Mesenchymal stem cell (in vitro differentiated cells and primary cell): ENCODE measurements around the gene PPP1R12A.
"Not testable (repeated sequence)": the region's sequence is repeated elsewhere in the genome, so short reads cannot be mapped to it uniquely, and the experiment has no call there.

Experiments
- DNase-seq: peaks from one replicate; pipeline ENCODE4 v3.0.0-alpha.2; 2013
- H2AFZ ChIP-seq: one replicate; pipeline ENCODE4 v1.6.1; 2013; ENCODE audit warnings: low read depth, mild to moderate bottlenecking, control low read depth, inconsistent platforms, low read length, moderate library complexity
- H2AK5ac ChIP-seq: 2 replicates; pipeline ENCODE4 v1.6.1; 2013; ENCODE audit warnings: low read length, moderate library complexity, mild to moderate bottlenecking, inconsistent platforms; ENCODE audit not compliant: severe bottlenecking
- H2BK120ac ChIP-seq: one replicate; pipeline ENCODE4 v1.6.1; 2013; ENCODE audit warnings: low read depth, mild to moderate bottlenecking, inconsistent platforms, low read length, moderate library complexity
- H2BK12ac ChIP-seq, 2 experiments: one replicate each; pipeline ENCODE4 v1.6.1; 2013; ENCODE audit warnings: inconsistent platforms in 2 of 2, low read length in 2 of 2, mild to moderate bottlenecking in 2 of 2, moderate library complexity in 2 of 2, control low read depth in 1 of 2
- H2BK15ac ChIP-seq: one replicate; pipeline ENCODE4 v1.6.1; 2013; ENCODE audit warnings: mild to moderate bottlenecking, low read depth, inconsistent platforms; ENCODE audit not compliant: poor library complexity, severe bottlenecking
- H2BK5ac ChIP-seq: 2 replicates; pipeline ENCODE4 v1.6.1; 2013; ENCODE audit warnings: low read depth, mild to moderate bottlenecking, low read length, control low read depth, inconsistent platforms; ENCODE audit not compliant: poor library complexity, severe bottlenecking
- H3K14ac ChIP-seq, 2 experiments: one replicate each; pipeline ENCODE4 v1.6.1; 2013; ENCODE audit warnings: inconsistent platforms in 2 of 2, low read length in 2 of 2, control low read depth in 1 of 2, mild to moderate bottlenecking in 1 of 2, moderate library complexity in 1 of 2
- H3K18ac ChIP-seq, 2 experiments: one replicate each; pipeline ENCODE4 v1.6.1; 2013; ENCODE audit warnings: inconsistent platforms in 2 of 2, low read length in 2 of 2, control low read depth in 1 of 2, low read depth in 1 of 2, mild to moderate bottlenecking in 1 of 2
- H3K23ac ChIP-seq, 2 experiments: one replicate each; pipeline ENCODE4 v1.6.1; 2013; ENCODE audit warnings: inconsistent platforms in 2 of 2, low read length in 2 of 2, mild to moderate bottlenecking in 2 of 2, moderate library complexity in 2 of 2, control low read depth in 1 of 2
- H3K27ac ChIP-seq: 2 replicates; pipeline ENCODE4 v1.5.1; 2013; ENCODE audit warnings: mild to moderate bottlenecking, moderate library complexity, low read length, control low read depth, inconsistent platforms; ENCODE audit not compliant: poor library complexity, severe bottlenecking
- H3K27me3 ChIP-seq, 2 experiments: 2 replicates each; pipeline versions ENCODE4 v1.6.1 to v1.7.0; 2013; ENCODE audit warnings: low read length in 2 of 2, mild to moderate bottlenecking in 2 of 2, moderate library complexity in 2 of 2, control low read depth in 1 of 2, inconsistent platforms in 1 of 2; ENCODE audit not compliant: control insufficient read depth in 1 of 2, insufficient read depth in 1 of 2
- H3K36me3 ChIP-seq, 2 experiments: 2 replicates each; pipeline versions ENCODE4 v1.6.1 to v1.7.0; 2013; ENCODE audit warnings: low read length in 2 of 2, control low read depth in 1 of 2, inconsistent platforms in 1 of 2, low read depth in 1 of 2, mild to moderate bottlenecking in 1 of 2; ENCODE audit not compliant: insufficient read depth in 2 of 2, control insufficient read depth in 1 of 2
- H3K4ac ChIP-seq, 2 experiments: one replicate each; pipeline ENCODE4 v1.6.1; 2013; ENCODE audit warnings: inconsistent platforms in 2 of 2, low read length in 2 of 2, mild to moderate bottlenecking in 2 of 2, moderate library complexity in 2 of 2, control low read depth in 1 of 2, low read depth in 1 of 2
- H3K4me1 ChIP-seq: 2 replicates; pipeline ENCODE4 v1.6.1; 2013; ENCODE audit warnings: low read depth, low read length, control low read depth; ENCODE audit not compliant: control insufficient read depth, insufficient read depth
- H3K4me2 ChIP-seq: 2 replicates; pipeline ENCODE4 v1.6.1; 2013; ENCODE audit warnings: low read length, mild to moderate bottlenecking, inconsistent platforms; ENCODE audit not compliant: poor library complexity, severe bottlenecking
- H3K4me3 ChIP-seq, 2 experiments: 2 replicates each; pipeline versions ENCODE4 v1.5.1 to v1.7.0; 2013; ENCODE audit warnings: low read length in 2 of 2, mild to moderate bottlenecking in 2 of 2, control low read depth in 1 of 2, low read depth in 1 of 2; ENCODE audit not compliant: insufficient read depth in 1 of 2
- H3K79me1 ChIP-seq: replicated peaks from 2 replicates; pipeline ENCODE4 v1.6.1; 2013; ENCODE audit warnings: mild to moderate bottlenecking, control low read depth, low read length, inconsistent platforms; ENCODE audit not compliant: poor library complexity, severe bottlenecking
- H3K9ac ChIP-seq: 2 replicates; pipeline ENCODE4 v1.7.0; 2013; ENCODE audit warnings: mild to moderate bottlenecking, low read length, moderate library complexity
- H3K9me3 ChIP-seq: 2 replicates; pipeline ENCODE4 v1.7.0; 2013; ENCODE audit warnings: mild to moderate bottlenecking, low read length; ENCODE audit not compliant: control insufficient read depth
- H4K8ac ChIP-seq: one replicate; pipeline ENCODE4 v1.6.1; 2013; ENCODE audit warnings: inconsistent platforms, mild to moderate bottlenecking, low read length, moderate library complexity
- H4K91ac ChIP-seq: one replicate; pipeline ENCODE4 v1.6.1; 2013; ENCODE audit warnings: mild to moderate bottlenecking, low read length, inconsistent platforms
- WGBS: methylation state at CpG from one replicate; pipeline ENCODE4 v1.1.7; 2013; ENCODE audit warnings: mixed read lengths; 5-methylcytosine and 5-hydroxymethylcytosine counted together

The PPP1R12A gene

GRCh38 chr12:79982086-79983062 is 47.5 kb upstream of the PPP1R12A start:
- Histone ChIP-seq H3K4ac (peak overlapping the region in 1 of 2 experiments; percentile 41), H2BK120ac (no peak overlapping the region), H3K27me3 (no peaks in the 10 kb centered on the region), H2AK5ac (no peak overlapping the region), H3K14ac (peak overlapping the region in 1 of 2 experiments; percentile 55), H3K4me1 (no peaks in the 10 kb centered on the region), H2BK12ac (no peak overlapping the region), H3K79me1 (no peaks in the 10 kb centered on the region), H3K4me2 (no peak overlapping the region), H3K18ac (peak overlapping the region in 1 of 2 experiments; percentile 21), H2BK5ac (no peak overlapping the region), H2AFZ (no peak overlapping the region), H3K9ac (peak overlapping the region; percentile 68), H3K23ac (no peak overlapping the region), H2BK15ac (no peak overlapping the region), H3K9me3 (no peaks in the 10 kb centered on the region), H3K27ac (no peak overlapping the region), H4K8ac (no peak overlapping the region), H3K36me3 (no peaks in the 10 kb centered on the region), H3K4me3 (no peak overlapping the region), H4K91ac (no peak overlapping the region)
- WGBS: 67% methylated on average over 5 of the region's 5 CpGs
- no peak for DNase-seq

DNA sequence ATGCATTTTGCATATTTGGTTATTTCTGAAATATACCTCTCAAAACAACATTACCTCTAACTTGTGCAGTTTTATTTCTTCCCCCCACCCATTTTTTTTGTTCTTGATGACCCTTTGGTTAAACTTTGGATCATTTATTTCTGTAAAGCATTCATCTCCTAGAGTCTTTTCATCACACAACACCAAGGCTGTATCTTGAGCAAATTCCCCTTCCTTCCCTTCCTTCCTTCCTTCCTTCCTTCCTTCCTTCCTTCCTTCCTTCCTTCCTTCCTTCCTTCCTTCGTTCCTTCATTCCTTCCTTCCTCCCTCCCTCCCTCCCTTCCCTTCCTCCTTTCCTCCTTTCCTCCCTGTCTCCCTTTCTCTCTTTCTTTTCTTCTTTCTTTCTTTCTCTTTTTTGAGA is 43.8 kb upstream of the PPP1R12A start:
- H3K4ac ChIP-seq: no peak overlapping the region

DNA sequence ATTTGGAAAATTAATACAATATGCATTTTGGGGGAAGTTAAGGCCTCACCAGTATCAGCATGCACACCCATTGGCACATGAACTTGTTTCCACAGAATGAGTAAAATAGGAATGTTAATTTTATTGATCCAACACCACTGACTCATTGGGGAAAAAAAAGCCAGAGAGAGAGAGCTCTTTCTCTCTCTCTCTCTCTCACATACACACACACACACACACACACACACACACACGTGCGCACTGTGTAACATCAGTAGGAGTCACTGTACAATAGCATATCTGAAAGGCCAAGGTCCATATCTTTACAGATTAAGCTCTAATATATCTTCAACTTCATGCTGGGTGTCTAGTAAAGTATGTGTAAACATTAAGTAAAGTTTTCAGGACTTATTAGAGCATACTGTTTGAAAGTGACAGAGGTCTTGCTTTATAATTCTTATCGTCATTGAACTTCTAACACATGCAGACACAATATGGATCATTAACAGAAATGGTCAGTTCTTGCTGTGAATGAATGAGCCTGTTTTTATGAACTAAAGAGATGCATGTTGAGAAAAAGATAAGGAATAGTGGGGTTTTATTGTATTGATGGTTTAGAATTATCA is 43.1 kb upstream of the PPP1R12A start:
- H4K91ac ChIP-seq, H3K4me3 ChIP-seq, H3K9me3 ChIP-seq, H2AFZ ChIP-seq, H3K4me2 ChIP-seq, H3K4me1 ChIP-seq, H2BK15ac ChIP-seq, H3K18ac ChIP-seq, H3K27ac ChIP-seq, H2BK120ac ChIP-seq, H3K79me1 ChIP-seq, H3K4ac ChIP-seq, H2BK5ac ChIP-seq, H4K8ac ChIP-seq, H3K14ac ChIP-seq, H3K36me3 ChIP-seq, H2BK12ac ChIP-seq, H3K27me3 ChIP-seq, H3K23ac ChIP-seq, H2AK5ac ChIP-seq: not testable (repeated sequence)
- 100% methylated on average over 1 of the region's 3 CpGs for WGBS
- H3K9ac ChIP-seq: peak overlapping the region; percentile 6
- DNase-seq: peak; percentile 30

More for the DNA sequence above, 43.8 kb upstream of the PPP1R12A start:
- Histone ChIP-seq H4K91ac (no peak overlapping the region), H3K27me3 (no peaks in the 10 kb centered on the region), H3K9ac (no peak overlapping the region), H3K4me2 (no peak overlapping the region), H3K9me3 (no peaks in the 10 kb centered on the region), H4K8ac (no peak overlapping the region), H3K14ac (no peak overlapping the region), H3K4me3 (no peak overlapping the region), H2BK5ac (no peak overlapping the region), H2BK15ac (no peak overlapping the region), H2AFZ (no peak overlapping the region), H2BK12ac (no peak overlapping the region), H2AK5ac (no peak overlapping the region), H3K79me1 (no peaks in the 10 kb centered on the region), H3K23ac (no peak overlapping the region), H3K18ac (no peak overlapping the region), H3K4me1 (no peaks in the 10 kb centered on the region), H2BK120ac (no peak overlapping the region), H3K27ac (no peak overlapping the region), H3K36me3 (no peaks in the 10 kb centered on the region)
- no peak for DNase-seq
- WGBS: 91% methylated on average over 1 of the region's 1 CpG

DNA sequence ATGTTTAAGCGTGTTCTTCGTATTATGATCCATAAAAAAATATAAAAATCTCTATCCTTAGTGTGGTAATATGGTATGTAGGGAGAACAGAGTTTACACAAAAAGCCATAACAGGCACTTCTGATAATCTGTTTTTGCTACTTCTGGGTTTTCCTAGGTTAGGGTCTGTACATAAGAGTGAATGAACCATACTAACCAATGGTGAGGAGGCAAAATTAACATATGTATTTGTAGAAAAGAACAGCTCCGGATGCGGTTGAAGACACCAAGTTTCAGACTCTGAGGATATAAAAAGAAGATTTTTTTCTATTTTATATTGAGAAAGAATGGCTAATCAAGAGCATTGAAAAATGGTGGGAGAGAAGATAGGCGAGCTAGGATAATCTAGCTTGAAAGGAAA is 40.2 kb upstream of the PPP1R12A start:
- no peak overlapping the region for H3K23ac ChIP-seq
- H3K27me3 ChIP-seq: no peaks in the 10 kb centered on the region
- H3K4me1 ChIP-seq: no peaks in the 10 kb centered on the region
- no peak overlapping the region for H3K27ac ChIP-seq
- no peaks in the 10 kb centered on the region for H3K79me1 ChIP-seq
- H3K4ac ChIP-seq: no peak overlapping the region
- H2BK15ac ChIP-seq: no peak overlapping the region
- H3K4me2 ChIP-seq: no peak overlapping the region
- no peaks in the 10 kb centered on the region for H3K9me3 ChIP-seq
- H2BK120ac ChIP-seq: no peak overlapping the region
- H4K8ac ChIP-seq: no peak overlapping the region
- no peak for DNase-seq
- H4K91ac ChIP-seq: no peak overlapping the region
- no peak overlapping the region for H2AK5ac ChIP-seq
- H3K18ac ChIP-seq: no peak overlapping the region
- WGBS: 87% methylated on average over 3 of the region's 5 CpGs
- no peak overlapping the region for H3K4me3 ChIP-seq
- H2BK5ac ChIP-seq: no peak overlapping the region
- H2AFZ ChIP-seq: no peak overlapping the region
- H3K9ac ChIP-seq: peak overlapping the region; percentile 36
- no peaks in the 10 kb centered on the region for H3K36me3 ChIP-seq
- no peak overlapping the region for H3K14ac ChIP-seq
- H2BK12ac ChIP-seq: no peak overlapping the region
